GM12878 (cell line): ENCODE measurements around the gene DNAJC5G.

Source experiments
- CEBPB ChIP-seq, 2 experiments: fragments of 150-350 bp in 1 of 2; IDR thresholded peaks; 2 replicates each; pipeline ENCODE4 v1.6.1; 2012 to 2014; ENCODE audit warnings: low read depth in 2 of 2, low read length in 2 of 2, borderline replicate concordance in 1 of 2, inconsistent platforms in 1 of 2
- CHD1 ChIP-seq: IDR thresholded peaks from 2 replicates; pipeline ENCODE4 v1.6.1; 2012; ENCODE audit warnings: low read depth, low read length, improper control_type of control experiment
- NKRF ChIP-seq: fragments of 450-650 bp; conservative IDR thresholded peaks from 2 replicates; pipeline ENCODE4 v1.6.1; 2017; ENCODE audit warnings: mild to moderate bottlenecking, moderate library complexity
- NR2C2 ChIP-seq: IDR thresholded peaks from 2 replicates; pipeline ENCODE4 v1.6.1; 2011; ENCODE audit warnings: borderline replicate concordance, low read depth; ENCODE audit not compliant: control insufficient read depth, insufficient read length
- TF ChIP-seq, protein P1 (sequence below), 3 experiments: IDR thresholded peaks in 2 of 3; conservative IDR thresholded peaks in 1 of 3; 2 replicates each; pipeline ENCODE4 v1.5.1; 2011; ENCODE audit warnings: low read depth in 3 of 3, low read length in 3 of 3, mild to moderate bottlenecking in 3 of 3, control low read depth in 2 of 3, moderate library complexity in 2 of 3, inconsistent platforms in 1 of 3, mixed read lengths in 1 of 3; ENCODE audit not compliant: control insufficient read depth in 2 of 3, insufficient read depth in 1 of 3; ENCODE audit errors: extremely low read depth in 1 of 3

DNA sequence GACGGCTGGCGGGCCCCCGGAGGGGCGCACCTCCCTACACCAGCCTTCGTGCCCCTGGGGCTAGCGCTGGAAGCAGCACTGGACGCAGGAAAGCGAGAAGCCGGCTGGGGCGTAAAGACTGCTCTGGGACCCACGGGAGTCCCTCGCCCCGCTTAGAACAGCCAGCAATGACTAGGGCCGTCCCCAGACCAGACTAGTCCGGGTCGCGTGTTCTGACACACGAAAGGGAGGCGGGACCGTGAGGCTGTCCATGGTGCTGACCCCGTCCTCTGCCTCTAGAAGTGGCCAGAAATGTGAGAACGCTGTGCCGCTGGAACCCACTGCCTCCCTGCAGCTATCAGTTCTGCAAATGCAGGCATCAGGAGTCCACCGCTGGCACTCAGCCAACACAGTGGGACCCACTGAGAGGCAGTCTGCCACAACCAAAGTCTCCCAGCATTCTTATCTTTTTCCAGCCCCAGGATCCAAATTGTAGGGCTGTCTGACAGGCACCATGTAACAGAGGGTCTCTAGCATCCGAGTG is 33.2 kb downstream of the DNAJC5G start, which contains the start of gene UCN:
- no peak for TF ChIP-seq NR2C2
- TF ChIP-seq, protein P1, sequence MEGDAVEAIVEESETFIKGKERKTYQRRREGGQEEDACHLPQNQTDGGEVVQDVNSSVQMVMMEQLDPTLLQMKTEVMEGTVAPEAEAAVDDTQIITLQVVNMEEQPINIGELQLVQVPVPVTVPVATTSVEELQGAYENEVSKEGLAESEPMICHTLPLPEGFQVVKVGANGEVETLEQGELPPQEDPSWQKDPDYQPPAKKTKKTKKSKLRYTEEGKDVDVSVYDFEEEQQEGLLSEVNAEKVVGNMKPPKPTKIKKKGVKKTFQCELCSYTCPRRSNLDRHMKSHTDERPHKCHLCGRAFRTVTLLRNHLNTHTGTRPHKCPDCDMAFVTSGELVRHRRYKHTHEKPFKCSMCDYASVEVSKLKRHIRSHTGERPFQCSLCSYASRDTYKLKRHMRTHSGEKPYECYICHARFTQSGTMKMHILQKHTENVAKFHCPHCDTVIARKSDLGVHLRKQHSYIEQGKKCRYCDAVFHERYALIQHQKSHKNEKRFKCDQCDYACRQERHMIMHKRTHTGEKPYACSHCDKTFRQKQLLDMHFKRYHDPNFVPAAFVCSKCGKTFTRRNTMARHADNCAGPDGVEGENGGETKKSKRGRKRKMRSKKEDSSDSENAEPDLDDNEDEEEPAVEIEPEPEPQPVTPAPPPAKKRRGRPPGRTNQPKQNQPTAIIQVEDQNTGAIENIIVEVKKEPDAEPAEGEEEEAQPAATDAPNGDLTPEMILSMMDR (IDR thresholded peaks at IDR 0.05 in 2 of 3, conservative IDR thresholded peaks at IDR 0.05 in 1 of 3; ENCODE audit: control insufficient read depth in 2 of 3, extremely low read depth in 1 of 3, insufficient read depth in 1 of 3, low read depth in 3 of 3, low read length in 3 of 3): no peak
- no peak for TF ChIP-seq CHD1
- TF ChIP-seq CEBPB (IDR thresholded peaks at IDR 0.05; ENCODE audit: borderline replicate concordance in 1 of 2, low read depth in 2 of 2, low read length in 2 of 2): no peak
- no peak for TF ChIP-seq NKRF
